NCI-H2107 treated with DMSO at 0.1 percent for 48 hours (cell line): ENCODE results near the gene CES2.
A peak's percentile ranks its signal among the peaks of the same experiment; 100 is the strongest.
"Not testable (repeated sequence)": the region's sequence is repeated elsewhere in the genome, so short reads cannot be mapped to it uniquely, and the experiment has no call there.

Experiments used
- DNase-seq: peaks from one replicate; lab custom pipeline; 2025; ENCODE audit not compliant: unreplicated experiment; lab: John Stamatoyannopoulos, UW

Gene CES2, protein sequence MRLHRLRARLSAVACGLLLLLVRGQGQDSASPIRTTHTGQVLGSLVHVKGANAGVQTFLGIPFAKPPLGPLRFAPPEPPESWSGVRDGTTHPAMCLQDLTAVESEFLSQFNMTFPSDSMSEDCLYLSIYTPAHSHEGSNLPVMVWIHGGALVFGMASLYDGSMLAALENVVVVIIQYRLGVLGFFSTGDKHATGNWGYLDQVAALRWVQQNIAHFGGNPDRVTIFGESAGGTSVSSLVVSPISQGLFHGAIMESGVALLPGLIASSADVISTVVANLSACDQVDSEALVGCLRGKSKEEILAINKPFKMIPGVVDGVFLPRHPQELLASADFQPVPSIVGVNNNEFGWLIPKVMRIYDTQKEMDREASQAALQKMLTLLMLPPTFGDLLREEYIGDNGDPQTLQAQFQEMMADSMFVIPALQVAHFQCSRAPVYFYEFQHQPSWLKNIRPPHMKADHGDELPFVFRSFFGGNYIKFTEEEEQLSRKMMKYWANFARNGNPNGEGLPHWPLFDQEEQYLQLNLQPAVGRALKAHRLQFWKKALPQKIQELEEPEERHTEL

DNA sequence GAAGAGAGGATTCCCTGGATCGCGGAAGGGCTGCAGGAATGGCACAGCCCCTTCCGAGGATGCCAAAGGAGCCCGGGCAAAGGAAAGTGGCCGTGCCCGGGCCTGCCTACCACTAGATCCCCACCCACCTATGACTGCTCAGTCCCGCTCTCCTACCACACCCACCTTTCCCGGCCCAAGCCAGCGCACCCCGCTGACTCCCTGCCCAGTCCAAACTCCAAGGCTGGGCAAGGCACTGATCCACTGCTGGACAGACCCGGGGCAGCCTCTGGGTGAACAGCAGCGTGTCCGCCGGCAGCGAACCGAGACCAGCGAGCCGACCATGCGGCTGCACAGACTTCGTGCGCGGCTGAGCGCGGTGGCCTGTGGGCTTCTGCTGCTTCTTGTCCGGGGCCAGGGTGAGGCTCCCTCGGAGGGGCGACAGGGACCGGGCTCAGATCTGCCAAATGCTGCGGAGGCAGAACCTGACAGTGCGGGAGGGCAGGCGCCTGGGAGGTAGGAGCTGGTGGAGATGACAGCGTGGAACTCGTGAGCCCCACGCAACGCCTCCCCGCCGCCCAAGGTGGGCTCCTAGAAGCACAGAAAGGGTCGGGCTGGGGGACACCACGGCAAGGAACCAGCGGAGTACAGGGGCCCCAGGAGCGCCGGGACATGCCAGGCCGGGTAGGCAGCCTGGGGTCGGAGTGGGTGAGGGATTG, at the start of gene CES2:
TSS of gene CES2 (plus strand) at position 203 of the 698 bp plus-strand sequence. CDS start at position 323, 120 bp downstream.
- DNase-seq: no peak

DNA sequence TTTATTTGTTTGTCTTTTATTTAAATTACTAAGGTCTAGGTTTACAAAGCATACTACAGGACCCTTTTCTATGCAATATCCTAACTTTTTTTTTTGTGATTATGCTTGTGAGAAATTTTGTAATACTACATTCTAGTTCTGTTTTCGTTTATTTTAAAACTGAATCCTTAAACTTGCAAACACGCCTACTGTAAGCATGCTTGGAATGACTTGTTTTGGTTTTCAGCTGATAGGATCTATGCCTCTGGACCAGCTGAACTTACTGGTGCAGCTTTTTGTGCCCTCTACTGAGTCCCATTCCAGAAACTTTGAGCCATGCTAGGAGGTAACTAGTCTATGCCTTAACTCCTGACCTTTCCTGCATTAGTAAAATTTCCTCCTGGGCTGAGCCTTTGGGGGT, 49.0 kb upstream of the CES2 start:
- DNase-seq: no peak

DNA sequence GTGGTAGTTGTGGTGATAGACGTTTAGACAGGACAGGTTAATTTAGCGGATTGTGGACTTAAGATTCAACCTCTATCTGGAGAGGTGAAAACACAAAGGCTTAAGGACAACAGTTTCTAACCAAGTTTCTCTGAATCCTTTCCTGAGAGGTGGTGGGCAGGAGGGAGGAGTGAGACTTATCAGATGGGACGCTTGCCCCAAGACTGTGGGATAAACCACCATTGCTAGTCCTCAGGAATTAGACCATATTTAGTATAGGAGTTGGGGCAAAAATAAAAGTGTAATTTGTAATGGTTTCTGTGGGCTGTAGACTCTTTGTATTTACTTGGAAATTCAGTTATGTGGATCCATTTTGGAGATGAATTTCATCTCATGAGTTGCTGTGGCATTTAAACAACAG, 48.4 kb upstream of the CES2 start:
- DNase-seq: no peak

DNA sequence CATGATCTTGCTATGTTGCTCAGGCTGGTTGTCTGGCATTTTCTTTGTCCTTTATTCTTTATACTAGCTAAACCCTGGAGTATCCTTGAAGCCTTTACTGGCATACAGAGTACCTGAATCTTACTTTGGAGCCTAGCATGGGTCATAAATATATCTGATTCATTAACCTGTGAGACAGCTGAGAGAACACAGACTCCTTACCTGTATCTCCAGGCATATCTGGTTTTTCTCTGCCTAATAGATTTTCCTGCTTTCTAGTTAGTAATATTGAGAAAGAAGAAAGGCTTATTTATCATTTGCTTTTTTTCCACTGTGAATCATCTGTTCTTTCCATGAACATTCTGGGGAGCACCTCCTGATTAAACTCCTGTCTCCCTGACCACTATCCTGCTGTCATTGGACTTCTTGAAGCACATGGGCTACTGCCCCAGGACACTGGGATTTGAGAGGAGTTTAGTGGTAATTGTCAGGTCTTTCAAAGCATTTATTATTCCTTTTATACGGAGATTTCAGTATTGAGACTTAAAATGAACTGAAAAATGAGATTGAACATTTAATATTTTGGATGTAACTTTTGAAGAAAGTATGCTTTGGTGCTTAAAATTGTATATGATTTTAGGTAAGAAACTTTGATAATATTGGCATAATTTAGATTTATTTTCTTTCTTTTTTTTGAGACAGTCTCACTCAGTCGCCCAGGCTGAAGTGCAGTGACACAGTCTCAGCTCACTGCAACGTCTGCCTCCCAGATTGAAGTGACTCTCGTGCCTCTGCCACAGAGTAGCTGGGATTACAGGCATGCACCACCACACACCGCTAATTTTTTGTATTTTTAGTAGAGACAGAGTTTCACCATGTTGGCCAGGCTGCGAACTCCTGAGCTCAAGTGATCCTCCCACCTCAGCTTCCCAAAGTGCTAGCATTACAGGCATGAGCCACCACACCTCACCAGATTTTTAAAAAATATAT, 46.4 kb upstream of the CES2 start:
- no peak for DNase-seq

- DNase-seq: no peak
Measured at GRCh38 chr16:66889622-66890021, 45.7 kb upstream of the CES2 start.

DNA sequence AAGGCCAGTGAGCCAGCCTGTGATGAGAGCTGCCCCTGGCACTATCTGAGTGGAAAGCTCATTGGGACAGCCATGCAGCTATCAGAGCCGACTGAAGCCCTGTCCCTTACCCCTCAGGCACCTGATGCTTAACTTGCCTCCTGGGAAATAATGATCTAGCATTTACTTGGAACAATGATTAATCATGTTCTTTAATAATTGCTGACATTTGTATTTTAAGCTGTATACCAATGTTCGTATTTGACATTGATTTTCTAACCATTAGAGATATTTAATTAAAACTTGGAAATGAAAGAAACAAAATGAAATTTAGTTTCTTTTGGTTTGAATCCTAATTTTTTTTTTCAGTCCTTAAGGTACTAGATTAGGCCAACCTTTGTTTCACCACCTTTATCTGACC, 44.5 kb upstream of the CES2 start:
- DNase-seq: no peak

- DNase-seq: no peak
Measured at GRCh38 chr16:66891360-66891759, 44.0 kb upstream of the CES2 start.

DNA sequence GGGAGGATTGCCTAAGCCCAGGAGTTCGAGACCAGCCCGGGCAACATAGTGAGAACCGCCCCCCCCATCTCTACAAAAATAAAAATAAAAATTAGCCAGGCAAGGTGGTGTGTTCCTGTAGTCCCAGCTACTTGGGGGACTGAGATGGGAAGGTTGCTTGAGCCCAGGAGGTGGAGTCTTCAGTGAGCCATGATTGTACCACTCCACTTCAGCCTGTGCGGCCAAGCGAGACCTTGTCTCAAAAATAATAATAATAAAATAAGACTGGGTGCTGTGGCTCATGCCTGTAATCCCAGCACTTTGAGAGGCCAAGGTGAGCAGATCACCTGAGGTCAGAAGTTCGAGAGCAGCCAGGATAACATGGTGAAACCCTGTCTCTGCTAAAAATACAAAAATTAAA, 43.5 kb upstream of the CES2 start:
- DNase-seq: no peak

GRCh38 chr16:66894055-66894454, 41.3 kb upstream of the CES2 start:
- no peak for DNase-seq

DNA sequence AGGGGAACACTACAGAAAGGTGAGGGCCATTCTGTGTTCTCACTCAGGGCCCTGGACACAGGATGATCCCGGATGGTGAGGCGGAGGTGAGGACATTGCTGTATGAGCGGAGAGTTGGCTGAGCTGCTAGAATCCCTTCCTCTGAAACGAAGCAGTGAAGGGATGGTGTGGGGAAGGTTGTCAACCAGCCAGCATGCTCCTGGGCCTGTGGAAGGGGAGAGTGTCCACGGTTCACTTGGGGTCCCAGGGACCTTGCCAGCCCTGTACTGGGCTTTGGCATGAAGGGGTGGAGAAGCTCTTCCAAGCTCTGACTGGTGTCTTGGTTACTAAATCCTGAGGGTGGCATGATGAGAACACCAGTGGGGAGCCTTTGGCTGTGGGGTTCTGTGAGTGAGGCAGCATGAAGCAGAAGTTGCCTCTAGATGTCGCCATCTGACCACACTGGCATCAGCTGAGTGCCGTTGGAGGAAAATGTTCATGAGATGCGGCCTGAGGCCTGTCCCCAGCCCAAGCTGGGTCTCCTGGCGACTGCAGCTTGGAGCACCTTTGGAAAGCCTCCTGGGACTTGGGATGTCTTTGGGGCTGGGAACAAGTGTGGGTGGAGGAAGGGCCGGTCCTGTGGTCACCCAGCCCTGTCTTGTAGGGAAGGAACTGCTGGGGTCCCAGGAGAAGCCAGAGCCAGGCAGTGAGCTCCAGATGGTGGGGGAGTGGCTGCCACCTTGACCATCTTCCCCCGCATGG, 40.2 kb upstream of the CES2 start:
- peak; percentile 27 for DNase-seq

GRCh38 chr16:66895689-66895979, 39.7 kb upstream of the CES2 start:
- DNase-seq: no peak

DNA sequence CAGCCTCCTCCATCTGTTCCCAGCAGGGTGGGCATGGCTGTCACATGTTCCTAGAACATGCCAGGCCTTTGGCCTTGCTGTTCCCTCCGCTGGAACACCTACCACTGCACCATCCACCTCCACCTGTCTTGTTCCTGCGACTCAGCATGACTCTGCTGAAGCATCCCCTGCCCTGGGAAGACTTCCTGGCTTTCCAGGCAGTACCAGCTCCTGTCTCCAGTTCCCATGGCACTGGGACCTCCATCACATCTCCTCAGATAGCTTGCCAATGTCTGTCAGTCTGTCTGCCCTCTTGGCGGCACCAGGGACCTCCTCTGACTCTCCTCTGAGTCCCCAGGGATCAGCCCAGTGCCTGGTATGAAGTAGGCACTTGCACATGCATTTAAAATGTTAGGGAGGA, 39.3 kb upstream of the CES2 start:
- DNase-seq: no peak

- DNase-seq: not testable (repeated sequence)
Measured at GRCh38 chr16:66896682-66897081, 38.6 kb upstream of the CES2 start.

GRCh38 chr16:66898207-66898606, 37.1 kb upstream of the CES2 start:
- no peak for DNase-seq

GRCh38 chr16:66898933-66899309, 36.4 kb upstream of the CES2 start:
- DNase-seq: no peak

- no peak for DNase-seq
Measured at GRCh38 chr16:66899310-66899944, 35.9 kb upstream of the CES2 start.

GRCh38 chr16:66899945-66900710, 35.2 kb upstream of the CES2 start:
- peak; percentile 24 for DNase-seq

- no peak for DNase-seq
Measured at GRCh38 chr16:66900721-66901441, 34.4 kb upstream of the CES2 start.

GRCh38 chr16:66901626-66902025, 33.7 kb upstream of the CES2 start:
- DNase-seq: no peak
